K562 (cell line): Measurements from ENCODE around the gene NCKIPSD. TPM values are rescaled to one million over a fixed set of nuclear protein-coding genes. Genes with fewer than 3 reads are reported as not detected.

Experiments
- ERF ChIP-seq: fragments of 450-650 bp; formaldehyde crosslinking; IDR thresholded peaks from 2 replicates; pipeline ENCODE4 v1.4.0; 2020; ENCODE audit warnings: mild to moderate bottlenecking, mixed read lengths
- EZH2 ChIP-seq: IDR thresholded peaks from 2 replicates; pipeline ENCODE4 v1.6.1; 2012; ENCODE audit warnings: low read depth, mild to moderate bottlenecking, inconsistent platforms, low read length, borderline replicate concordance
- HDAC1 ChIP-seq, 2 experiments: fragments of 450-650 bp; IDR thresholded peaks; 2 replicates each; pipeline ENCODE4 v1.6.1; 2016 to 2017; ENCODE audit warnings: inconsistent platforms in 1 of 2, mild to moderate bottlenecking in 1 of 2, moderate library complexity in 1 of 2
- HES1 ChIP-seq: fragments of 450-650 bp; IDR thresholded peaks from 2 replicates; pipeline ENCODE4 v1.6.1; 2016; ENCODE audit warnings: low read depth, mild to moderate bottlenecking, moderate library complexity
- JUN ChIP-seq, 2 experiments: sonication (generic) in 1 of 2; formaldehyde crosslinking in 1 of 2; IDR thresholded peaks; 2 replicates each; pipeline versions ENCODE4 v1.6.1 to v1.8.0; 2012 to 2022; ENCODE audit warnings: borderline replicate concordance in 2 of 2, mild to moderate bottlenecking in 2 of 2, improper control_type of control experiment in 1 of 2, low read depth in 1 of 2, low read length in 1 of 2, missing genetic modification reagents in 1 of 2
- NR2C2 ChIP-seq, 2 experiments: fragments of 200-800 bp in 1 of 2; sonication (Bioruptor generic) in 1 of 2; sonication (generic) in 1 of 2; formaldehyde crosslinking in 1 of 2; IDR thresholded peaks; 2 replicates each; pipeline versions ENCODE4 v1.6.1 to v1.8.0; 2016 to 2022; ENCODE audit warnings: mild to moderate bottlenecking in 1 of 2, missing compliant biosample characterization in 1 of 2, missing genetic modification characterization in 1 of 2, missing genetic modification reagents in 1 of 2
- PKNOX1 ChIP-seq: fragments of 450-650 bp; IDR thresholded peaks from 2 replicates; pipeline ENCODE4 v1.6.1; 2016
- REST ChIP-seq, 2 experiments: fragments of 450-650 bp; formaldehyde crosslinking in 1 of 2; IDR thresholded peaks; 2 replicates each; pipeline versions ENCODE4 v1.4.0 to v1.6.1; 2014 to 2020; ENCODE audit warnings: mild to moderate bottlenecking in 2 of 2, borderline replicate concordance in 1 of 2, low read depth in 1 of 2
- THRA ChIP-seq: fragments of 450-650 bp; IDR thresholded peaks from 2 replicates; pipeline ENCODE4 v1.6.1; 2017; ENCODE audit warnings: mild to moderate bottlenecking, moderate library complexity
- YY1 ChIP-seq, 3 experiments: IDR thresholded peaks; 2 replicates each; pipeline ENCODE4 v1.6.1; 2011; ENCODE audit warnings: low read length in 2 of 3, mild to moderate bottlenecking in 2 of 3, moderate library complexity in 2 of 3, borderline replicate concordance in 1 of 3, control low read depth in 1 of 3, low read depth in 1 of 3; ENCODE audit not compliant: insufficient read depth in 3 of 3, insufficient replicate concordance in 2 of 3, control insufficient read depth in 1 of 3, insufficient read length in 1 of 3; ENCODE audit errors: extremely low read depth in 1 of 3
- ZBTB7A ChIP-seq: IDR thresholded peaks from 2 replicates; pipeline ENCODE4 v1.6.1; 2011; ENCODE audit warnings: low read depth, mild to moderate bottlenecking, low read length, moderate library complexity, borderline replicate concordance; ENCODE audit not compliant: control insufficient read depth
- ZKSCAN1 ChIP-seq: fragments of 150-350 bp; IDR thresholded peaks from 2 replicates; pipeline ENCODE4 v1.6.1; 2016; ENCODE audit warnings: low read depth, low read length
- polyA plus RNA-seq, 8 experiments: library from polyadenylated mRNA; depleted of rRNA in 4 of 8; stranded (reverse) in 5 of 8; unstranded in 3 of 8; fragments of >200 nt; fragmentation: Nextera tagmentation in 2 of 8; fragmentation: Illumina TruSeq in 1 of 8; extraction: Ambion mirVana in 2 of 8; extraction: Trizol in 1 of 8; gene quantifications; 2 replicates each; pipeline versions ENCODE4 v1.2.1 to v1.2.3, GENCODE V29; 2011 to 2014; ENCODE audit warnings: inconsistent platforms in 1 of 8, missing spikeins in 1 of 8
- total RNA-seq, 7 experiments: library from RNA; depleted of rRNA in 6 of 7; stranded (reverse); fragments of >200 nt in 6 of 7; fragmentation: Illumina TruSeq in 2 of 7; extraction: Trizol in 2 of 7; gene quantifications; 2 replicates each; pipeline versions ENCODE4 v1.2.1 to v1.2.3, GENCODE V29; 2011 to 2021; ENCODE audit warnings: low replicate concordance in 1 of 7

NCKIPSD gene
- total and polyA plus RNA-seq, 9 of the 15 experiments (the other 6 are each of a cell fraction or from before 2014, with no cell fraction given), result 0.49 to 24.4 (median 12.3) TPM

- TF ChIP-seq THRA (no peak), EZH2 (no peak), JUN (IDR thresholded peaks at IDR 0.05; ENCODE audit: borderline replicate concordance, low read depth, low read length) (peak; percentile 72), JUN (CRISPR knock-in tag; IDR thresholded peaks at IDR 0.05; ENCODE audit: borderline replicate concordance) (no peak; the same call in 1 of the 2 replicates), HDAC1 (IDR thresholded peaks at IDR 0.05) (peak in 1 of 2 experiments; percentile 70; a peak in 1 of 4 replicates), PKNOX1 (peak; percentile 62), ZKSCAN1 (0 out of 2 replicates have a peak, but pooled peaks have one; percentile 22), HES1 (peak; percentile 95), ERF (no peak), REST (IDR thresholded peaks at IDR 0.05; ENCODE audit: borderline replicate concordance) (peak; percentile 36), REST (CRISPR knock-in tag; IDR thresholded peaks at IDR 0.05; ENCODE audit: low read depth) (peak; percentile 72; the same call in 1 of the 2 replicates), ZBTB7A (peak; percentile 26; the same call in 1 of the 2 replicates), YY1 (IDR thresholded peaks at IDR 0.05; ENCODE audit: borderline replicate concordance in 1 of 3, control insufficient read depth in 1 of 3, extremely low read depth in 1 of 3, insufficient read depth in 3 of 3, insufficient read length in 1 of 3, insufficient replicate concordance in 2 of 3, low read depth in 1 of 3, low read length in 2 of 3) (peak in 1 of 3 experiments; percentile 26), NR2C2 (CRISPR knock-in tag; IDR thresholded peaks at IDR 0.05) (no peak), NR2C2 (tag; IDR thresholded peaks at IDR 0.05) (peak; percentile 51; the same call in 1 of the 2 replicates)
Observed at GRCh38 chr3:48663489-48664312, 22.0 kb downstream of the NCKIPSD start (continued).
